Activated T-helper 1 cell treated with anti-CD3 and anti-CD28 coated beads, Interleukin-12 subunit alpha, Interleukin-12 subunit beta, Interleukin-2, Interleukin-4 antibody, amounts not matched to agents 30 ng/mL and 10 ng/mL and 1 ng/mL, durations not matched to agents 14 hours and 24 hours and 36 hours (primary cell): ENCODE measurements around the gene STAC. TPM values are rescaled to one million over a fixed set of nuclear protein-coding genes. Genes with fewer than 3 reads are reported as not detected.

ENCODE experiments used
- DNase-seq: peaks from one replicate; pipeline ENCODE4 v3.0.0; 2021; ENCODE audit warnings: low spot score
- H3K27ac Mint-ChIP-seq: one replicate; pipeline ENCODE4 v1.8.0; 2021; ENCODE audit warnings: mild to moderate bottlenecking, mixed read lengths
- H3K27me3 Mint-ChIP-seq: one replicate; pipeline ENCODE4 v1.8.0; 2022; ENCODE audit warnings: mild to moderate bottlenecking, moderate library complexity, mixed read lengths; ENCODE audit not compliant: insufficient read depth
- H3K36me3 Mint-ChIP-seq: one replicate; pipeline ENCODE4 v1.8.0; 2021; ENCODE audit warnings: low read depth, mixed read lengths
- H3K4me1 Mint-ChIP-seq: one replicate; pipeline ENCODE4 v1.8.0; 2021; ENCODE audit warnings: low read depth, mixed read lengths
- H3K4me3 Mint-ChIP-seq: one replicate; pipeline ENCODE4 v1.8.0; 2021; ENCODE audit warnings: mild to moderate bottlenecking, moderate library complexity, mixed read lengths
- H3K9me3 Mint-ChIP-seq: one replicate; pipeline ENCODE4 v1.8.0; 2021; ENCODE audit warnings: mixed read lengths
- intact Hi-C: fragments of 100-400 bp; cut with micrococcal nuclease; formaldehyde crosslinking; loops from one replicate; pipeline ENCODE4 v1.15.1; 2024
- total RNA-seq: library from RNA; stranded (reverse); gene quantifications from 2 replicates; pipeline ENCODE4 v1.2.3, GENCODE V29; 2022

STAC gene
- total RNA-seq, 1 donor from 2014 or later: not detected

DNA sequence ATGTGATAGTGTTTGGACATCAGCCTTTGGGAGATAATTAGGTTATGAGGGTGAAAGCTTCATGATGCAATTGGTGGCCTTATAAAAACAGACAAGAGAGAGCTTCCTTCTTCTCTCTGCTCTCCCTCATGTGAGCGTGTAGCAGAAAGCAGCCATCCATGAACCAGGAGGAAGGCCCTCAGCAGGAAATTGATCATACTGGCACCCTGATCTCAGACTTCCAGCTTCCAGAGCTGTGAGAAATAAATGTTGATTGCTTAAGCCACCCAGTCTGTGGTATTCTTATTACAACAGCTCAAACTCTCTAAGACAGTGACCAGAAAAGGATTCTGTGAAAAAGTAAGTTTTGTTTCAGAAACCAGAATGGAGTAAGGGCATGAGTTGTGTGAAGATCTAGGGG is 13.3 kb downstream of the STAC start:
- Mint-ChIP-seq H3K36me3 (no peaks in the 10 kb centered on the region), H3K4me3 (no peak overlapping the region), H3K4me1 (no peaks in the 10 kb centered on the region), H3K27ac (no peak overlapping the region), H3K9me3 (no peaks in the 10 kb centered on the region), H3K27me3 (no peaks in the 10 kb centered on the region)
- intact Hi-C loops: no loop called here
- no peak for DNase-seq

DNA sequence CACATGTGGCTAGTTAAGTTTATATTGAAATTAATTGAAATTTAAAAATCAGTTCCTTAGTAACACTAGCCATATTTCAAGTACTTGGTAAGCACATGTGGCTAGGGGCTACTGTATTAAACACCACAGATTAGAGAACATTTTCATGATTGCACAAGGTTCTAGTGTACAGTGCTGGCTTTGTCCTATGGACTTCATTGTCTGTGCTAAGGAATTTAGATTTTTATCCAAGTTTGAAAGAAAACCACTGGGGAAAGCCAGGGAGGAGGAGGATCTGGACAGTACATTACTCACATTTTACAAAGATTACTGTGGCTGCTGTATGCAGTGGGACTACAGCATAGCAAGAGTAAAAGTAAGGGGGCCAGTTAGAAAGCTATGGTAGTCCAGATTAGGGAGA is 13.9 kb downstream of the STAC start:
- Mint-ChIP-seq H3K9me3 (no peaks in the 10 kb centered on the region), H3K4me3 (no peak overlapping the region), H3K36me3 (no peaks in the 10 kb centered on the region), H3K4me1 (no peaks in the 10 kb centered on the region), H3K27me3 (no peaks in the 10 kb centered on the region), H3K27ac (no peak overlapping the region)
- no peak for DNase-seq
- intact Hi-C loops: no loop called here

DNA sequence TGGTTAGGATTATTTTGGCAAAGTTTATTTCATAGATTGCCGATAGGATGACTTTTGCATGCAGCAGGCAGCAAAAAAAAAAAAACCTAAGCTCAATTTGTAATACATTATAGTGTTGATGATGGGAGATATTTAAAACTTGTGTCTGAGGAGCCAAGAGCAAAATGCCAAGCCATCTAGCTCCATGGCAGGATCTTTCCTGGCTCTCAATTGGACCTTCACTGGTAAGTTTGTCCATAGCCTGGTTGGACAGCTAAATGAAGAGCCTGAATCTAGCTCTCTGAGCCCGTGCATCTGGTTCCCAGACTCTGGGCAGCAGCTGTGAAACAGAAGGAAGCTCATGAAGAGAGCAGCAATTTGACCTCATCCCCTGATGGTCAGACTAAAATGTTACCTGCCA is 17.5 kb downstream of the STAC start:
- no peak overlapping the region for H3K4me3 Mint-ChIP-seq
- no peak for DNase-seq
- intact Hi-C loops: no loop called here
- H3K4me1 Mint-ChIP-seq: no peaks in the 10 kb centered on the region
- H3K27me3 Mint-ChIP-seq: peaks cover 2% of the 10 kb centered on the region
- no peaks in the 10 kb centered on the region for H3K9me3 Mint-ChIP-seq
- H3K36me3 Mint-ChIP-seq: no peaks in the 10 kb centered on the region
- no peak overlapping the region for H3K27ac Mint-ChIP-seq

DNA sequence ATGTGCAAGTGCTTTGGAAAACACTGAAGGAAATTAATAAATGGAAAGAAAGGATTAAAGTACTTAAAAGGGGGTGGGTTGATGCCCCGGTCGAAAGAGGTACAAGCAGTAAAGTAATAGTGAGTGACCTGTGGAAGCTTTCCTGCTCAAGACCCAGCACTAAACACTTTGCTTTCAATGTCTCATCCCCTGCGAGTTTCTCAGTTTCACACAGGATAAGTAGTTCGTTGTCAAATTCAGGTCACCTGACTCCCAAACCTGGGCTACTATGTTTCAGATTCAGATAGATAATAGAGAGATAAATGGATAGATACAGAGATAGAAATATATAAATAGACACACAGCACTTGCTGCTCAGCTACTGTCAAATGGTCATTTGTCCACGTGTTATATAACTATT is 19.6 kb downstream of the STAC start:
- H3K36me3 Mint-ChIP-seq: no peaks in the 10 kb centered on the region
- no peak for DNase-seq
- no peaks in the 10 kb centered on the region for H3K4me1 Mint-ChIP-seq
- intact Hi-C loops: no loop called here
- peaks cover 2% of the 10 kb centered on the region for H3K27me3 Mint-ChIP-seq
- no peak overlapping the region for H3K27ac Mint-ChIP-seq
- H3K9me3 Mint-ChIP-seq: no peaks in the 10 kb centered on the region
- no peak overlapping the region for H3K4me3 Mint-ChIP-seq

DNA sequence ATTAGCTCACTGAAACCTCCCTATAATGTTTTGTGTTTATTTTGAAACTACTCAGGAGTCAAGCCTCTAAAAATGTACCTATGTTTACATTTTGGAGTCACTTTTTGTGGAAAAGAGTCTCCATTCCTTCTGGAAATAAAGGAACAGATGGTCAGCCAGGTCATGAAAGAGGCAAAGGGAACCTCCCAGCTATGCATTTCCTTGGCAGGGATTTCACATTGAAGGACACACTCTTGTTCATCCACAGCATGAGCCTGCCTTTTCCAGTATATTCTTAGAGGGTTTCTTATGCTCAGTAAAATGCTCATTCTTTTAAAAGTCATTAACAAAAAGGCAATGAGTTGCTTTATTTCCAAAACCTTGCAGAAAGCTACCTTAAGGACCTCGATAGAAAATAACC is 20.8 kb downstream of the STAC start:
- no peaks in the 10 kb centered on the region for H3K9me3 Mint-ChIP-seq

DNA sequence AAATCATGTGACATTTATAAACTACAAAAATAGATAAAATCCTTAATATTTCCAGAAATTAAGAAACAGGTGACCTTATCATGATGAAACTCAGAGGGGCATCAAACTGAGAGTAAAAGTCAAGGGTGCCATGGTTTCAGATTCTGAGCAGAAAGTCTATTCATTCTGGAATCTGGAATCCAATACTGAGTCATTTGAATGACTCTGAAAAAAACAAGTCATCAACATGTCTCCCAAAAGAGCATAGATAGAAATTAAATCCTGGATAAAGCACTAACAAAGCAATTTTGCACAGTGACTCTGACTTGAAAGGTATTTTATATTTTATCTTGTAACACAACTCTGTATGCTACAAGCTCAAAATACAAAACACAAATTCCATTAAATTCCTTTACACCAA is 23.4 kb downstream of the STAC start:
- Mint-ChIP-seq H3K36me3 (no peaks in the 10 kb centered on the region), H3K4me1 (no peaks in the 10 kb centered on the region), H3K27me3 (peaks cover 2% of the 10 kb centered on the region), H3K27ac (no peak overlapping the region), H3K9me3 (no peaks in the 10 kb centered on the region), H3K4me3 (no peak overlapping the region)
- DNase-seq: no peak
- intact Hi-C loops: no loop called here

More for the DNA sequence above, 20.8 kb downstream of the STAC start:
- H3K36me3 Mint-ChIP-seq: no peaks in the 10 kb centered on the region
- DNase-seq: no peak
- no peak overlapping the region for H3K4me3 Mint-ChIP-seq
- no peaks in the 10 kb centered on the region for H3K4me1 Mint-ChIP-seq
- H3K27me3 Mint-ChIP-seq: peaks cover 2% of the 10 kb centered on the region
- no peak overlapping the region for H3K27ac Mint-ChIP-seq
- intact Hi-C loops: no loop called here

DNA sequence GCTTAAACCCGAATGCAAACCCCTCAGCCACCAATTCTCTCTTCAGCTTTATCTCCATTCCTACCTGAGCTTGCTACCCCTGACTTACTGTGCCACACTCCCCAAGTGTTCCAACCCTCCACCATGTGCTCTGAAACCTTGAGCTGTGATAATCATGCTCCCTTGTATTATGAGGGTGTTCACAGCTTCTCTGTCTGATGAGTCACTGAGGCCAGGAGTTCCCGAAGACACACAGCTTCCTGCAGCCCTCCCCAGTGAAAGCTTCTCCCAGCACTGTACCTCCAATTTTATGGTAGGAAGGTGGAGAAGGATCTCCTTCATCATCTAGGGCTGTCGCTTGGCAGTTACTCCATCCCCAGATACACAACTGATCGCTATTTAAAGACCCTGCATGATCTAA is 24.9 kb downstream of the STAC start:
- no peak overlapping the region for H3K27ac Mint-ChIP-seq
- no peaks in the 10 kb centered on the region for H3K36me3 Mint-ChIP-seq
- no peak for DNase-seq
- H3K27me3 Mint-ChIP-seq: peaks cover 2% of the 10 kb centered on the region
- H3K4me1 Mint-ChIP-seq: no peaks in the 10 kb centered on the region
- intact Hi-C loops: no loop called here
- no peaks in the 10 kb centered on the region for H3K9me3 Mint-ChIP-seq
- H3K4me3 Mint-ChIP-seq: no peak overlapping the region

DNA sequence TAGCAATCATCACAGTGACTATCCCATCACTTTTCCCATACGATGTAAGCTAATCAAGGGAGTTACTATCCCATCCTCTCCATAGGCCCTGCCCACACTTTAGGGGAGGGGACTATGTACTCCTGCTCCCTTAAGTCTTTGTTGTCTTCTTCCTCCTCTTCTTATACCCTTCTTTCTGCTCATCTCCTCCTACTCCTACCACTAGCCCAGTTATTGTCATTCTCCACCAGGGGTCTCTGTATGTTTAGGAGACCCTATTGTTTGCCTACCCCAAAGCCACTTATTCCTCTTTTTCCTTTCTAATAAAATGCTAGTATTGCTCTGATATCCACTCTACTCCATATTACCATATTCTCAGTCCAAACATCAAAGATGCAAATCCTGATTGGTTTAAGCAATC is 27.8 kb downstream of the STAC start:
- no peak for DNase-seq
- intact Hi-C loops: no loop called here
- Mint-ChIP-seq H3K4me3 (no peak overlapping the region), H3K4me1 (no peaks in the 10 kb centered on the region), H3K36me3 (no peaks in the 10 kb centered on the region), H3K27me3 (no peaks in the 10 kb centered on the region), H3K9me3 (no peaks in the 10 kb centered on the region), H3K27ac (no peak overlapping the region)

DNA sequence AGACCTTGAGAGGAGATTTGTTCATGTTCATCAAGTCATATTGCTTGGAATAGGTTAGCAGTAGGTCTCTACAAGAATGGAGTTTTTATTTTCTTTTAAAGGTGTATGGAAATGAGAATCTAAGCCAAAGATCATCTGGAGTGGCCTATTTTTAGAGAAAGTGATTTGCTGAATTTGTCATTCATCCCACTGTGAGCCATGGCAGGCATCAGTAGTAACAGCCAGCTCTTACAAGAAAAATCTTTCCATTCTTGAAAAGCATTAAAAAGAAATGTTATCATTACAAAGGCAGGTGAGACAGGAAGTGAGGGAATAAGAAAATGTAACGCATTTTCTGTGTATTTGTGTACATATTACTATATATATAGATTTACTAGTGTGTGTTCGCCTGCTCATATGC is 29.6 kb downstream of the STAC start:
- Mint-ChIP-seq H3K4me3 (no peak overlapping the region), H3K4me1 (no peaks in the 10 kb centered on the region), H3K9me3 (no peaks in the 10 kb centered on the region), H3K27me3 (no peaks in the 10 kb centered on the region), H3K27ac (no peak overlapping the region), H3K36me3 (no peaks in the 10 kb centered on the region)
- intact Hi-C loops: no loop called here
- no peak for DNase-seq

DNA sequence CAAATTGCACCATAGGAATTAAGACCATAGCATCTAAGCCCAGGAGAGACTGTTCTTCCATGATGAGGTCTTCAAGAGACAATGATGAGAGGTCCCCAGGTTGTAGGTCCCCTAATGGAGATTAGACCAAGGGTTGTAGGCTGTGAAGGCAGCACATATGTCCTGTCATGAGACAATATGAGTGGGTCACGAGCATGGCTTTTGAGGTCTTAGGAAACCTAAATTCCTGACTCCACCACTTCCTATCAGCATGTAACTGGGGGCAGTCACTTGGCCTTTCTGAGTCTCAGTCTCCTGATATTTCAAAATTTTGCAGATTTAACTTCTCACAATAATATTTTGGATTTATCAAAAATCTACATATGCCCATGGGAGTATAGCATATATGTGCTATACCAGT is 31.3 kb downstream of the STAC start:
- DNase-seq: no peak
- Mint-ChIP-seq H3K36me3 (no peaks in the 10 kb centered on the region), H3K4me1 (no peaks in the 10 kb centered on the region), H3K9me3 (no peaks in the 10 kb centered on the region), H3K27ac (no peak overlapping the region), H3K27me3 (no peaks in the 10 kb centered on the region), H3K4me3 (no peak overlapping the region)
- intact Hi-C loops: no loop called here

DNA sequence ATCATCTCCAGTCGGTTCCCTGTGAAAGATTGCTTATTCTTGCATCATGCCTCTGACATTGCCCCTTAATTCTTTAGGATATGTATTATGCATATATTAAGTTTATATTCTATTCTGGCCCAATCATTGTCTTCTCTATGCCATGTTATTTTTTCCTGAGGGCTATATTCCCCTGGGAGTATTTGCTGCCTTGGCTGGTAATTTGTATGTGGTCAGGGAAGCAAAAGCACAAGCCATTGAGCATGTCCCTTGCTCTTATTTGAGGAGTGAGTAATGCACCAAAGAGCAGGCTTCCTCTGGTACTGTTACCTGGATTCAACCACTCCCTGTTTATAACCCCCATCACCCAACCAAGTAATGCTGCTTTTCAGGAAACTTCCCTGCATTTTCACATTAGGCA is 36.3 kb downstream of the STAC start:
- no peak for DNase-seq
- intact Hi-C loops: no loop called here
- no peaks in the 10 kb centered on the region for H3K27me3 Mint-ChIP-seq
- H3K4me3 Mint-ChIP-seq: no peak overlapping the region
- H3K36me3 Mint-ChIP-seq: no peaks in the 10 kb centered on the region
- no peaks in the 10 kb centered on the region for H3K4me1 Mint-ChIP-seq
- no peaks in the 10 kb centered on the region for H3K9me3 Mint-ChIP-seq
- no peak overlapping the region for H3K27ac Mint-ChIP-seq

DNA sequence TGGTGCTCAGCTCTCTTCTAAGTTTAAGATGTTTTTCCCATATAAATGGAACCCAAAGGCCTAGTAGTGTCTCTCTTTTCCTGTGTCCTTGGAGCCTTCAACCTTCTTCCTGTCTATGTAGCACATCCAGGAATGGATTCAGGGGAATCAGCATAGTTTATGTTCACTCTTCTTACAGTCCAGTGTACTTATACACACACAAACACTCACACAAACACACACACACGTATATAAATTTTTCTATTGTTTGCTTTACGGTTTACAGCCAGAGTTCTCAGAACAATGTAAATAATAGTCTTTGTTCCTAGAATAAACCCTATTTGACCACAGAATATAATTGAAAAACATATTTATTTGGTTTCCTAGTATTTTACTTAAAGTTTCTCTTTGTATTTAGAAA is 36.9 kb downstream of the STAC start:
- H3K27me3 Mint-ChIP-seq: no peaks in the 10 kb centered on the region
- DNase-seq: no peak
- no peaks in the 10 kb centered on the region for H3K4me1 Mint-ChIP-seq
- no peaks in the 10 kb centered on the region for H3K36me3 Mint-ChIP-seq
- no peak overlapping the region for H3K4me3 Mint-ChIP-seq
- intact Hi-C loops: no loop called here
- no peak overlapping the region for H3K27ac Mint-ChIP-seq
- no peaks in the 10 kb centered on the region for H3K9me3 Mint-ChIP-seq

DNA sequence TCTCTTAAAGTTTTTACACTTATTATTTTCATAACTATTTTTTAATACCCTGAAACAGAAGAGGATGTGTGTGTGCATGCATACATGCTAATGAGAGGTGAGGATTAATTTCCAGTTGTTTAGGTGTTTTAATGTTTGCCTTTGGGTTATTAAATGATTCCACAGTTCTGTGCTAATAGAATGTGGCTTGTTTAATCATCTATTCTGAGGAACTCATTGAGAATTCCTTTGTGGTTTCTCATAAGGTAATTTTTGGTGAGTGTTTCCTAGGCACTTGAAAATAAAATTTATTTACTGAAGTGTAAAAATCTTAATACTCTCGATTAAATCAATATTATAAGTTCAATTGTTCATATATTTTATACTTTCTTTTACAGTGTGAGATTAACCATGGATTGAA is 38.0 kb downstream of the STAC start:
- Mint-ChIP-seq H3K27me3 (no peaks in the 10 kb centered on the region), H3K4me3 (no peak overlapping the region), H3K9me3 (no peaks in the 10 kb centered on the region), H3K4me1 (no peaks in the 10 kb centered on the region), H3K36me3 (no peaks in the 10 kb centered on the region), H3K27ac (no peak overlapping the region)
- intact Hi-C loops: no loop called here
- no peak for DNase-seq

DNA sequence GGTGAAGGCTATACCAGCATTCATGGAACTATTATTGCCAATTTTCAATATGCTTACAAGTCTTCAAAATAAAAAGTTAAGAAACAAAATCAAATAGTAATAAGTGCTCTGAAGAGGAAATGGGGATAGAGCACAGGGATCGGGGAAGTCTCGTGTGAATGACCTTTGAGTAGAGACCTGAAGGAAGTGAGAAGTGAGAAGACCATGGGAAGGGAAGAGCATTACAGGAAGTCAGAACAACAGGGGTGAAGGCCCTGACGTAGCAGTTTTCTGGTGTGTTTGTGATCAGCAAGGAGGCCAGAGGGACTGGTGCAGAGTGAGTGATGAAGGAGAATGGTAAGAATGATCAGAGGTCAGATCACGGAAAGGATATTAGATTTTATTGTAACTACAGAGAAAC is 48.1 kb downstream of the STAC start:
- no peak overlapping the region for H3K4me3 Mint-ChIP-seq
- no peaks in the 10 kb centered on the region for H3K9me3 Mint-ChIP-seq
- no peak for DNase-seq
- no peaks in the 10 kb centered on the region for H3K36me3 Mint-ChIP-seq
- H3K27ac Mint-ChIP-seq: no peak overlapping the region
- intact Hi-C loops: no loop called here
- H3K27me3 Mint-ChIP-seq: no peaks in the 10 kb centered on the region
- no peaks in the 10 kb centered on the region for H3K4me1 Mint-ChIP-seq
